Keratinocyte (primary cell): ENCODE data around the gene MMAA. TPM values are rescaled to one million over a fixed set of nuclear protein-coding genes. Genes with fewer than 3 reads are reported as not detected.
"Not testable (repeated sequence)": the region's sequence is repeated elsewhere in the genome, so short reads cannot be mapped to it uniquely, and the experiment has no call there.

ENCODE experiments used
- DNase-seq: peaks from one replicate; pipeline ENCODE4 v3.0.0-alpha.2; 2011; ENCODE audit warnings: low read depth, missing footprints, low spot score
- FAIRE-seq: peaks from 2 replicates; lab custom pipeline; 2011; peaks lifted over from hg19 to GRCh38; lab: Jason Lieb, UNC
- H2AFZ ChIP-seq: 2 replicates; pipeline ENCODE4 v1.6.0; 2012; ENCODE audit warnings: low read length, control low read depth, inconsistent platforms; ENCODE audit not compliant: control insufficient read depth
- H3K27ac ChIP-seq: 2 replicates; pipeline ENCODE4 v1.5.1; 2011; ENCODE audit warnings: low read length; ENCODE audit not compliant: control insufficient read depth, insufficient read depth
- H3K27me3 ChIP-seq: 3 replicates; pipeline ENCODE4 v1.6.0; 2011; ENCODE audit warnings: low read length; ENCODE audit not compliant: control insufficient read depth, insufficient read depth; ENCODE audit errors: extremely low read depth
- H3K36me3 ChIP-seq, 2 experiments: 2 replicates in 1 of 2; 3 replicates in 1 of 2; pipeline ENCODE4 v1.5.1; 2011; ENCODE audit warnings: low read length in 2 of 2, mild to moderate bottlenecking in 1 of 2; ENCODE audit not compliant: control insufficient read depth in 2 of 2, insufficient read depth in 2 of 2; ENCODE audit errors: extremely low read depth in 1 of 2
- H3K4me1 ChIP-seq: 3 replicates; pipeline ENCODE4 v1.5.1; 2011; ENCODE audit warnings: low read length; ENCODE audit not compliant: control insufficient read depth, insufficient read depth; ENCODE audit errors: extremely low read depth
- H3K4me2 ChIP-seq: 3 replicates; pipeline ENCODE4 v1.6.0; 2011; ENCODE audit warnings: low read depth, low read length; ENCODE audit not compliant: control insufficient read depth, insufficient read depth; ENCODE audit errors: extremely low read depth
- H3K4me3 ChIP-seq, 3 experiments: fragments of 200-600 bp in 1 of 3; sonication (generic) in 1 of 3; 2 replicates in 2 of 3; 3 replicates in 1 of 3; pipeline ENCODE4 v1.5.1; 2011 to 2016; ENCODE audit warnings: low read length in 3 of 3, mild to moderate bottlenecking in 3 of 3, control low read depth in 2 of 3, inconsistent platforms in 1 of 3, low read depth in 1 of 3, mixed read lengths in 1 of 3, mixed run types in 1 of 3, moderate library complexity in 1 of 3; ENCODE audit not compliant: control insufficient read depth in 2 of 3, insufficient read depth in 2 of 3; ENCODE audit errors: extremely low read depth in 1 of 3
- H3K79me2 ChIP-seq: 2 replicates; pipeline ENCODE4 v1.6.0; 2012; ENCODE audit warnings: low read length; ENCODE audit not compliant: control insufficient read depth, insufficient read depth
- H3K9ac ChIP-seq: 3 replicates; pipeline ENCODE4 v1.6.0; 2011; ENCODE audit warnings: low read length; ENCODE audit not compliant: control insufficient read depth, insufficient read depth; ENCODE audit errors: extremely low read depth
- H3K9me1 ChIP-seq: 3 replicates; pipeline ENCODE4 v1.6.0; 2011; ENCODE audit warnings: low read length; ENCODE audit not compliant: control insufficient read depth, insufficient read depth; ENCODE audit errors: extremely low read depth
- H3K9me3 ChIP-seq: 2 replicates; pipeline ENCODE4 v1.5.1; 2012; ENCODE audit warnings: low read depth, low read length; ENCODE audit not compliant: control insufficient read depth
- H4K20me1 ChIP-seq: 3 replicates; pipeline ENCODE4 v1.6.0; 2011; ENCODE audit warnings: low read length; ENCODE audit not compliant: control insufficient read depth, insufficient read depth; ENCODE audit errors: extremely low read depth
- CTCF ChIP-seq, 3 experiments: IDR thresholded peaks in 1 of 3; conservative IDR thresholded peaks in 1 of 3; optimal IDR thresholded peaks in 1 of 3; 2 replicates in 2 of 3; 3 replicates in 1 of 3; pipeline versions ENCODE3 to v1.5.1; 2011; ENCODE audit warnings: low read length in 3 of 3, mild to moderate bottlenecking in 3 of 3, moderate library complexity in 2 of 3, control low read depth in 1 of 3, inconsistent platforms in 1 of 3; ENCODE audit not compliant: insufficient read depth in 2 of 3; ENCODE audit errors: extremely low read depth in 1 of 3
- EZH2 ChIP-seq: IDR thresholded peaks from one replicate; pipeline ENCODE4 v1.6.1; 2012; ENCODE audit warnings: inconsistent platforms, mild to moderate bottlenecking, low read length, moderate library complexity
- dilution Hi-C: fragments of 300-500 bp; cut with MboI; formaldehyde crosslinking; loops from one replicate; pipeline ENCODE4 v1.7.0; 2020; ENCODE audit warnings: low sequenced_read_pairs; ENCODE audit not compliant: extremely low pct_ligation_motif_present
- polyA plus RNA-seq, 5 experiments: library from polyadenylated mRNA; depleted of rRNA in 3 of 5; stranded (reverse) in 3 of 5; stranded (forward) in 1 of 5; unstranded in 1 of 5; fragments of >200 nt; gene quantifications; 1 replicate in 1 of 5; 2 replicates in 3 of 5; 3 replicates in 1 of 5; pipeline versions ENCODE4 v1.2.1 to v1.2.3, GENCODE V29; 2011 to 2012; ENCODE audit warnings: missing spikeins in 2 of 5, low read depth in 1 of 5, low replicate concordance in 1 of 5

MMAA gene
- polyA plus RNA-seq, 1 donor (not counting 4 experiments of a cell fraction or from before 2014, with no cell fraction given), result 9.4 TPM

- no peak overlapping the region for H3K4me2 ChIP-seq
- H3K79me2 ChIP-seq, result no peaks in the 10 kb centered on the region
- TF ChIP-seq CTCF (optimal IDR thresholded peaks at IDR 0.05 in 1 of 3, IDR thresholded peaks at IDR 0.05 in 1 of 3, conservative IDR thresholded peaks at IDR 0.05 in 1 of 3; ENCODE audit: extremely low read depth in 1 of 3, insufficient read depth in 2 of 3, low read length in 3 of 3) (no peak), EZH2 (no peak)
- dilution Hi-C loops, result no loop called here
- no peaks in the 10 kb centered on the region for H4K20me1 ChIP-seq
- no peak for FAIRE-seq
- H3K9me3 ChIP-seq, result no peaks in the 10 kb centered on the region
- no peak overlapping the region for H3K27ac ChIP-seq
- H3K27me3 ChIP-seq, result peaks cover 11% of the 10 kb centered on the region
- DNase-seq, result no peak
- no peaks in the 10 kb centered on the region for H3K4me1 ChIP-seq
- no peak overlapping the region for H3K9ac ChIP-seq
- H3K4me3 ChIP-seq, result no peak overlapping the region
- H3K36me3 ChIP-seq, result no peaks in the 10 kb centered on the region
- H2AFZ ChIP-seq, result no peak overlapping the region
- no peaks in the 10 kb centered on the region for H3K9me1 ChIP-seq
These were observed 32.0 kb upstream of the MMAA start for GRCh38 chr4:145587088-145587754.

- FAIRE-seq, dilution Hi-C loops: not testable (repeated sequence)
These were observed 29.8 kb upstream of the MMAA start for GRCh38 chr4:145589381-145589780.

More at GRCh38 chr4:145589381-145589780, 29.8 kb upstream of the MMAA start:
- H2AFZ ChIP-seq, H3K4me1 ChIP-seq, H3K27ac ChIP-seq, H3K4me2 ChIP-seq, H3K36me3 ChIP-seq, H3K9me1 ChIP-seq, H3K9ac ChIP-seq, H3K4me3 ChIP-seq, H3K79me2 ChIP-seq, H3K9me3 ChIP-seq, H4K20me1 ChIP-seq, DNase-seq: not testable (repeated sequence)
- peaks cover 11% of the 10 kb centered on the region for H3K27me3 ChIP-seq
